SJSA1 (cell line): ENCODE results near the gene SLC17A4. TPM values are rescaled to one million over a fixed set of nuclear protein-coding genes. Genes with fewer than 3 reads are reported as not detected.

Experiments used
- DNase-seq, 2 experiments: peaks; one replicate each; pipeline ENCODE4 v3.0.0-alpha.2; 2015 to 2020; ENCODE audit warnings: low spot score in 2 of 2, low read depth in 1 of 2
- H3K27ac ChIP-seq: fragments of 250-450 bp; sonication (Bioruptor Pico); 2 replicates; pipeline ENCODE4 v1.5.1; 2020; ENCODE audit warnings: mild to moderate bottlenecking, moderate library complexity
- H3K27me3 ChIP-seq: fragments of 250-450 bp; sonication (Bioruptor Pico); replicated peaks from 2 replicates; pipeline ENCODE4 v1.5.1; 2020; ENCODE audit warnings: mild to moderate bottlenecking, moderate library complexity
- H3K36me3 ChIP-seq: fragments of 250-450 bp; sonication (Bioruptor Pico); 2 replicates; pipeline ENCODE4 v1.5.1; 2020; ENCODE audit warnings: mild to moderate bottlenecking
- H3K4me1 ChIP-seq: fragments of 250-450 bp; sonication (Bioruptor Pico); replicated peaks from 2 replicates; pipeline ENCODE4 v1.6.1; 2021; ENCODE audit warnings: mild to moderate bottlenecking
- H3K4me3 ChIP-seq: fragments of 250-450 bp; sonication (Bioruptor Pico); 2 replicates; pipeline ENCODE4 v1.5.1; 2020; ENCODE audit warnings: mild to moderate bottlenecking
- H3K9me3 ChIP-seq: fragments of 250-450 bp; sonication (Bioruptor Pico); replicated peaks from 2 replicates; pipeline ENCODE4 v1.5.1; 2020; ENCODE audit warnings: mild to moderate bottlenecking
- total RNA-seq: library from RNA; depleted of rRNA; stranded (reverse); fragments of >200 nt; shearing (Covaris generic); gene quantifications from 2 replicates; pipeline ENCODE4 v1.2.3, GENCODE V29; 2014; rRNA removed

SLC17A4 gene
- total RNA-seq, 1 experiment from 2014 or later: not detected

DNA sequence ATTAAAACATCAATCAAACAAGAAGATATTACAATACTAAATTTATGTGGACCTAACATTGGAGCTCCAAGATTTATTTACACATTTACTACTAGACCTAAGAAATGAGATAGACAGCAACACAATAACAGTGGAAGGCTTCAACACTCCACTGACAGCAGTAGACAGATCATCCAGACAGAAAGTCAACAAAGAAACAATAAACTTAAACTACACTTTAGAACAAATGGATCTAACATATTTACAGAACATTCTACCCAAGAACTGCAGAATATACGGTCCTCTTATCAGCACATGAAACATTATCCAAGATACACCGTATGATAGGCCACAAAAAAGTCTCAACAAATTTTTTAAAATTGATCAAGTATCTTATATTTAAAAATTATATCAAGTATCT lies 50.3 kb downstream of the SLC17A4 start:
- no peaks in the 10 kb centered on the region for H3K36me3 ChIP-seq
- no peak for DNase-seq
- H3K27ac ChIP-seq: no peak overlapping the region
- no peaks in the 10 kb centered on the region for H3K27me3 ChIP-seq
- no peak overlapping the region for H3K4me3 ChIP-seq
- no peaks in the 10 kb centered on the region for H3K4me1 ChIP-seq
- no peaks in the 10 kb centered on the region for H3K9me3 ChIP-seq

DNA sequence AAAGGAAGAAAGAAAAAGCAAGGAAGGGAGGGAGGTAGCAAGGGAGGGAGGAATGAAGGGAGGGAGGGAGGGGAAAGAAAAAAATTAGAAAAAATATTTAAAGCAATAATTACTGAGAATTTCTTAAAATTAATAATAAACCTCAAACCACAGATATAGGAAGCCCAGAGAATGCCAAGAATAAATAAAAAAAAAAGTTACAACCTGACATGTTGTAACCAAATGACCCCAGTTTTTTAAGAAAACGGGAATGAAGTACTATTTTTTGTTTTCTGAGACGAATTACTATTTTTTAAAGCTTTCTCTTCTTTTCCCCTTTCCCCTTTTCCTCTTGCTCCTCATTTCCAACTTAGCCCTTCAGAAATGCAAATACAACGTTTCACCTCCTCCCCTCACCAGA lies 60.7 kb downstream of the SLC17A4 start:
- Histone ChIP-seq H3K4me1 (no peaks in the 10 kb centered on the region), H3K27ac (no peak overlapping the region), H3K9me3 (no peaks in the 10 kb centered on the region), H3K27me3 (no peaks in the 10 kb centered on the region), H3K4me3 (no peak overlapping the region), H3K36me3 (no peaks in the 10 kb centered on the region)
- DNase-seq: no peak

- H3K4me3 ChIP-seq: no peak overlapping the region
- H3K36me3 ChIP-seq: no peaks in the 10 kb centered on the region
- H3K27me3 ChIP-seq: no peaks in the 10 kb centered on the region
- no peaks in the 10 kb centered on the region for H3K9me3 ChIP-seq
- no peak for DNase-seq
- no peaks in the 10 kb centered on the region for H3K4me1 ChIP-seq
- H3K27ac ChIP-seq: no peak overlapping the region
These were observed 61.7 kb downstream of the SLC17A4 start for GRCh38 chr6:25816252-25816651.

DNA sequence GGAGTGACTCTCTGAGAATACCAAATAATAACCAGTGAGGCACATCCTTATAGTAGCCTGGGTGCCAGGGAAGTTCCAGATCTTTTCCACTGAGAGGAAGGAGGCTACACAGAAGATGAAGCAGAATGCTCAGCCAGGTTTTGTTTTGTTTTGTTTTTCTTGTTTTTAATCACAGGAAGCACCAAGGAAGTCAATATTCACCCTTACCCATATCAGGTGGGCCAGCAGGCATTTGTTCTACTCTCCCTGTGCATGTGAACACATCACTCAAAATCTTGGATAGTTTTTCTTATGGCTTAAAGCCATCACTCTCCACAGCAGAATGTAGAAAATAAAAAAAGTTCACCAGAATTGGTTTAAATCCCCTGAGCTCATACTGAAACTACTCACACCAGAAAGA lies 66.8 kb downstream of the SLC17A4 start:
- no peak for DNase-seq
- Histone ChIP-seq H3K27me3 (no peaks in the 10 kb centered on the region), H3K4me1 (no peaks in the 10 kb centered on the region), H3K36me3 (no peaks in the 10 kb centered on the region), H3K9me3 (no peaks in the 10 kb centered on the region), H3K4me3 (no peak overlapping the region), H3K27ac (no peak overlapping the region)

DNA sequence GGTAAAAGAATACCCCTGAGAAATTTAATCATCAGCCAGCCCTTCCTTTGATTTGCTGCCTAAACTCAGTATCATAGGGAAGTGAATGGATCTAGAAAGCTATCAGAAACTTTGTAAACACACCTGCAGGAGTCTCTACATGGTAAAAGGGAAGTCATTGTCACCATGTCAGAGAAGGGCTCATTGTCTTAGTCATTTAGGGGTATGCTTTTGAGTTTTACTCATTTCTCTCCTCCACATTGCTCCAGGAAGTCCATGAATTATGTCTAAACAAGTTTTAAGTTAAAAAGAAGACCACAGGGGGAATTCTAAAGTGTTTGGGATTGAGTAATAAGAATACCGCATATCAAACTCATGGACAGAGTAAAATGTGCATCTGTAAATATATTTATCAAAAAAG lies 74.8 kb downstream of the SLC17A4 start:
- Histone ChIP-seq H3K36me3 (no peaks in the 10 kb centered on the region), H3K27me3 (no peaks in the 10 kb centered on the region), H3K4me3 (no peak overlapping the region), H3K27ac (no peak overlapping the region), H3K9me3 (no peaks in the 10 kb centered on the region), H3K4me1 (no peaks in the 10 kb centered on the region)
- DNase-seq: no peak

DNA sequence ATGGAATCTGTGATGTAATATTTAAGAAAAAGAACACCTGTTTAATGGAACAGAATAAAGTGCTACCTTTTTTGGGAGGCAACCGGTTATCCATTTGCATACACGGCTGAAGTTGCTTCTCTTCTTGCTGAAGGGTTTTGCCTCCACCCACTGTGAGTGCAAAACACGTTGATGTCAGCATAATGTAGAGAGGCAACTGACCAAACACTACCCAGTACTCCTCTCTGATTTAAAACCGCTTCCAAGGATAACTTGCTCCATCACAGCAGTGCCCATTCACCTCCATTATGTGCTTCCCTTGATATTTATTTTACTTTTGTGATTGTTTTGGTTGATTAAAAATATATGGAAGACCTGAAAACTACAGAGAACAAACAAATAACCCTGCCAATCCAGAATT lies 75.9 kb downstream of the SLC17A4 start:
- no peak overlapping the region for H3K27ac ChIP-seq
- H3K9me3 ChIP-seq: no peaks in the 10 kb centered on the region
- no peak for DNase-seq
- no peaks in the 10 kb centered on the region for H3K36me3 ChIP-seq
- H3K4me1 ChIP-seq: no peaks in the 10 kb centered on the region
- no peak overlapping the region for H3K4me3 ChIP-seq
- no peaks in the 10 kb centered on the region for H3K27me3 ChIP-seq

Other genes with a start within 250 kb of the SLC17A4 start
- gene SCGN, start 102.5 kb upstream of the SLC17A4 start, total RNA-seq: not detected in 2 replicates
- not detected in 2 replicates for gene SLC17A1, start 77.3 kb downstream of the SLC17A4 start, total RNA-seq
- gene SLC17A3, start 119.5 kb downstream of the SLC17A4 start, total RNA-seq: not detected in 2 replicates
- gene SLC17A2, start 175.9 kb downstream of the SLC17A4 start, total RNA-seq: not detected in 2 replicates
- gene TRIM38, start 208.1 kb downstream of the SLC17A4 start, total RNA-seq: 7.0 and 7.2 TPM in 2 replicates